GM18858 (cell line): Measurements from ENCODE around the gene CCDC201.
"Not testable (repeated sequence)": the region's sequence is repeated elsewhere in the genome, so short reads cannot be mapped to it uniquely, and the experiment has no call there.

Experiments used
- ATAC-seq: cut with Tn5 transposase; IDR thresholded peaks from one replicate; pipeline ENCODE4 v1.9.1; 2021; ENCODE audit not compliant: unreplicated experiment

CCDC201 gene

DNA sequence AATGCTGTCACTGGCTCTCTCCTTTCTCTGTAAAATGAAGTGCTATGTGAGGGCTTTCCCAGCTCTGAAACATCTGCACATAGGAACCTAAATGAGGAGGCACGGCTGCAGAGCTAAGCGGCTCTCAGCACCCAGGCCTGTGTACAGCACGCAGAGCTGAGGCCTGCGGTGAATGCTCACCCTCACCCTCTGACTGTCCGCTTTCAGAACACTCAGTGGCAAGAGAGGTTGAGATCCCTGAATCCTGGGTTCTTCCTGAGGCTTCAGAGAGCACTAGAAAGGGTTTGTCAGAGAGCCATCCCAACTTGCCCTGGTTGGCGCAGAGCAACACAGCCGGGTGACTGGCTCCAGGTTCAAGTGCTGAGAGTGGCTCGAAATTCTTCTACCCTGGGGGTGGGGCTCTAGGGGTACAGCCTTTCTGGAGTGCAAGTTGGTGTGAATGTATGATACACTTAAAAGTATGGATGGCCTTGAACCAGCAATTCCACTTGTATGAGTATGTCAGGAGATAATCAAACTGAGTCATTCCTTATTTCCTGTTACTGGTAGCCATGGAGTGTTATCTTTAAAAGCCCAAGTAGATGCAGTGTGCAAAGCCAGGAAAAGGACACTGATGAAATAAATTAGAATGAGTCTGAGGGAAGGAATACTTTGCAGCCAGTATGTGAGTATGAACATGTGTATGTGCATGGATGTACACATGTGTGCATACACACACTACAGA lies 1.7 kb upstream of the CCDC201 start:
- ATAC-seq = no peak

- no peak for ATAC-seq
These were observed 473 bp upstream of the CCDC201 start for GRCh38 chr7:45873355-45873754.

DNA sequence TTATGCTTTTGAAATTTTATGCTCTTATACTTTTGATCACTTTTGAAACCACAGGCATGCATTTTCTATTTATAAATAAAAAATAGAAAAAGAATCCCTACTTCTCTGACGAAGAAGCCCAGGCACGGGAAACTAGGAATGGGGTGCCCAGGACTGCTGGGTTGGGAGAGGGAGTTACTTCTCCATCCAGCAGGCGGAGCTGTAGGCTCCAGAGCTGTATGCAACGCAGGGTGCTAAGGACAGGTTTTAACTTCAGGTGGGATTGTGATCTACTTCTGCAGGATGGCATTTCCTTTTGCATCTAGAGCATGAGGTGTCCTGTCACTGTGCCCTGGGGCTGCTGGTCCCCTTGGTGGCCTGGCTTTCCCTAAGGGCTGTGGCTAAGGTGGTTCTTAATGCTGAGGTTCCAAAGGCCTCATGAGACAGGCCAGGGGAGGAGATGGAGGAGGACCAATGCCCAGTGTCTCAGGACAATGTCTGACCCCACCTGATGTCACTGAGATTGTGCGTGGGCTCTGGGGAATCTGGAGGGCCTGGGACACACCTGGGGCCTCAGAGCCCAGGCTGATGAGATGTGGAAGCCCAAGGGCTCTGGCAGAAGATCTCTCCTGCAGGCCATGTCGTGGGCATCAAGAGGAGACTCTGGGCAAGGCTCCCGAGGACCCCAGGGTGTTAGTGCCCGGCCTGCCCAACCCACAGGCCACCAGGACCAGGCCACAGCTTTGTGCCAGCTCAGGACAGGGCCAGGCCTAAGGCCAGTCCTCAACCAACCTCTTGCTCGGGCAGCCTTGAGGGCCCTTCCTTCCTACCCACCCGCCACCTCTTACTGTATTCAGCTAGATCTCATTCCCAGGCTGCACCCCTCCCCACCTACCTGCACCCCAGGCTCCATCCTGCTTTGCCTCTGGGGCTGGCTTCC lies 507 bp downstream of the CCDC201 start:
- ATAC-seq = no peak

DNA sequence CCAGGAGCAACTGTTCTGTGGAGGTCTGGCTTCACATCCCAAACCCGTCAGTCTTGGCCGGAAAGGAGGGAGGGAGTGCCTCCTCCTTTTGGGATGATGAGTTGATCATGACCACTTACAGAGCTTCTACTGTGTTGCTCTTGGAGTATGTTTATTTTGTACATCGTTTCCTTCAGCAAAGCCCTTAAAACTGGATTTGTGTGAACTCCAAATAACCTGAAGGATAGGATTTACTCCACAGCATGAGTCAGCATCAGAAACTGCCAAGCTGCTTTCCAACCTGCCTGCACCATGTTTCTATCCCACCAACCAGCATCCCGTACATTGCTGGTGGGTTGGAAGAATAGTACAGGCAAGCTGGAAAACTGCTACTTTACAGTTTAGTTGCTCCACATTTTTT lies 3.5 kb downstream of the CCDC201 start:
- ATAC-seq = no peak

- ATAC-seq = no peak
These were observed 5.4 kb downstream of the CCDC201 start for GRCh38 chr7:45867471-45867870.

DNA sequence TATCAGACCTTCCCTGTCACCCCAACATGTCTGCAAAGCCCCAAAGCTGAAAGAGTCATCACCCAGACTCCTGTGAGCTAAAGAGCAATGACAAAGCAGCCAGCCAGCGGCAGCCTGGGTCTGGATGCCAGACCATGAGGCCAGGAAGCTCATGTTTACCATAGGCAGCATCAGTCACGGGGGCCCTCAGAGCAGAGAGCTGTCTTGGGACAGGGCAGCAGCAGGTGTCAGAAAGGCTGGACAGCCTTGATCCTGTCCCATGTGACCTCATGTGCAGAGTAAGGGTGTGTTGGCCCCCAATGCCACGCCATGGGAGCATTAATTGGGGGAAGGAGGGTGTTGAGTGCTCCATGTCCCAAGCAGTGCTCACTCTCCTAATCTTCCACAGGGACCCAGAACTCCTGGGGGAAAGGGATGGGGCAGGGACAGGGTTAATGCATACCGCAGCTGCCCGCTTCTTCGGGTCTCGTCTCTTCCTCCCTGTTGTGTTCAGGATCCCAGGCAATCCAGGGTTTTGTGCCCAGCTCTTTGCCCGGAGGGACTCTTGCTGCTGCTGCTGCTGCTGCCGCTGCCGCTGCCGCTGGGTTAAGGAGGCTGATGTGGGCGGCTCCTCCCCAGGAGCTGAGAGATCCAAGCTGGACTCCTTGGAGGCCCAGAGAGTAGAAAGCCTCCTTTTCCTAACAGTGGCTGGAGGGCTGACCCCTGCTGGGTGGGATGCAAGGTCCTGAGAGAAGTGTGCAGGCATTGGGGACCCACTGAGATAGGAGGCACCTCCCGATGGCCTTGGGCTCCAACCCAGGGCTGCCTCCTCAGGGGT lies 7.1 kb downstream of the CCDC201 start:
- no peak for ATAC-seq

- no peak for ATAC-seq
These were observed 9.2 kb downstream of the CCDC201 start for GRCh38 chr7:45863715-45864114.

DNA sequence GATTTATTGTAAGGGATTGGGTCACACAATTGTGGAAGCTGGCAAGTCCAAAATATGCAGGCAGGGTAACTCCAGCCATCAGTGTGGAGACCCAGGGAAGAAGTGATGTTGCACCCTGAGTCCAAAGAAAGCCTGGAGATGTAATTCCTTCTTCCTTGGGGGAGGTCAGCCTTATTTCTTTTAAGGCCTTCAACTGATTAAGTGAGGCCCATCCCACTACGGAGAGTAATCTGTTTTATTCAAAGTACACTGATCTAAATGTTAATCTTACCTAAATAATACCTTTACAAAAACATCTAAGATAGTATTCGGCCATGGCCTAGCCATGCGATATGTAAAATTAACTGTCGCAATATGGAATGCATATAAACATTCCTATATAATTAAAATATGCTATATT lies 16.0 kb downstream of the CCDC201 start:
- not testable (repeated sequence) for ATAC-seq

- not testable (repeated sequence) for ATAC-seq
These were observed 17.2 kb downstream of the CCDC201 start for GRCh38 chr7:45855680-45856079.

GRCh38 chr7:45853491-45853890 lies 19.4 kb downstream of the CCDC201 start:
- ATAC-seq = not testable (repeated sequence)

- not testable (repeated sequence) for ATAC-seq
These were observed 19.9 kb downstream of the CCDC201 start for GRCh38 chr7:45852984-45853383.

GRCh38 chr7:45848734-45849133 lies 24.1 kb downstream of the CCDC201 start:
- not testable (repeated sequence) for ATAC-seq

DNA sequence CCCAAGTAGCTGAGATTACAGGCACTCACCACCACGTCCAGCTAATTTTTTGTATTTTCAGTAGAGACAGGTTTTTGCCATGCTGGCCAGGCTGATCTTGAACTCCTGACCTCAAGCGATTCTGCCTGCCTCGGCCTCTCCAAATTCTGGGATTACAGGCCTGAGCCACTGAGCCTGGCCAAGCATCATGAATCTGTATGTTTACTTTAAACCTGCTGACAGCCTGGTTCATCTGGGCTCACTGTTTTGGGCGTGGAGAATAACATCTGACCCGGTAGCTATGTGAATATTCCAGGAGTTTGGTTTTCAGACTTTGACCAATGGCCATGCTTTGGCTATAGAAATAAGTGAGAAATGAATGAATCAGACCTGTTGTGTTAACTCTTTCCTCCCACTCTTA lies 26.3 kb downstream of the CCDC201 start:
- not testable (repeated sequence) for ATAC-seq

DNA sequence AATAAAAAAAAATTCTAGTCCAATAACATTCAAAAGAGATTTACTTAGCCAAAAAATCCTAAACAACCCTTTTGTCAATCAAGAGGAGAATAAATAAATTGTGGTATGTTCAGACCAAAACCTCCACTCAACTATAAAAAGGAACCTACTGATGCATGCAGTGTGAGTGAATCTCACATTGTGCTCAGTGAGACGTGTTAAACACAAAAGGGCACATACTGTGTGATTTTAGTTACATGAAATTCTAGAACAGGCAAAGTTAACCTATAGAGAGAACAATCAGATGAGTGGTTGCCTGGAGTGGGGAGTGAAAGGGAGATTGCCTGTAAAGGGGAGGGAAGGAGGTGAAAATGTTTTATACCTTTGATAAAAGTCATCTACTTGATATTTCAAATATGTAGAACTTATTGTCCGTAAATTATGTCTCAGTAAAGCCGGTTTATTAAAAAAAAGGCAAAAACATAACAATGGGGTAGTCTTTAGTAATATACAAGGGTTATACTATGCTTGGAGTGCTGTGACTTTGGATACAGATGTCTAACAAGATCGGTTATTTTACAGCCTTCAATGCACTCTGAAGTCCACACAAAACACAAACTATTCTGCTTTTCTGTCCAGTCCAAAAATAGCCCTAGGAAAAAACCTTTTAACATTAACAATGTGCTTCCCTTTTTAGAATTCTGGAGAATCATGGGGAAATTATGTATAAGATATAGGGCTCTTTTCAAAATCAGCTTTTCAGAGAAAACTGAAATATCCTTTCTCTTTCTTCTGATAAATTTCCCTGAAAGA lies 30.8 kb downstream of the CCDC201 start:
- ATAC-seq = not testable (repeated sequence)

GRCh38 chr7:45838852-45839251 lies 34.0 kb downstream of the CCDC201 start:
- not testable (repeated sequence) for ATAC-seq

GRCh38 chr7:45832433-45833177 lies 40.3 kb downstream of the CCDC201 start:
- ATAC-seq = not testable (repeated sequence)

DNA sequence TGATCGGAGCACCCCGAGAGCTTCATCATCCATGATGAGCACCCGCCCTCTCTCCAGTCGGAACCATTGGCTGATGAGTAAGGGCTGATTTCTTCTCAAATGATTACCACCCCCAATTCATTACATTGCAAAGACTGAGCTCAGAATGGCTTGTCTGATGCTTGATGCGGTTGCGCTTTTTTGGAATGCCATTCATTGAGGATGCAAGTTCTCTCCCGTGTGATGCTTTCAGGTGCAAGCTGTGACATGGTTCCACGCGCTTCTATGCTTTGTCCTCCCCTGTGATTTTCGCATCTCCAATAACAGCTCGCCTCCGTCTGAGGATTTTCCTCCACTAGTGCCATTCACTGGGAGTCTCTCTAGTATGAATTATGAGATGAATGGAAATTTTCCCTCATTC lies 43.0 kb downstream of the CCDC201 start:
- ATAC-seq = not testable (repeated sequence)

- not testable (repeated sequence) for ATAC-seq
These were observed 45.2 kb downstream of the CCDC201 start for GRCh38 chr7:45827731-45828130.

- not testable (repeated sequence) for ATAC-seq
These were observed 46.3 kb downstream of the CCDC201 start for GRCh38 chr7:45826550-45826949.

DNA sequence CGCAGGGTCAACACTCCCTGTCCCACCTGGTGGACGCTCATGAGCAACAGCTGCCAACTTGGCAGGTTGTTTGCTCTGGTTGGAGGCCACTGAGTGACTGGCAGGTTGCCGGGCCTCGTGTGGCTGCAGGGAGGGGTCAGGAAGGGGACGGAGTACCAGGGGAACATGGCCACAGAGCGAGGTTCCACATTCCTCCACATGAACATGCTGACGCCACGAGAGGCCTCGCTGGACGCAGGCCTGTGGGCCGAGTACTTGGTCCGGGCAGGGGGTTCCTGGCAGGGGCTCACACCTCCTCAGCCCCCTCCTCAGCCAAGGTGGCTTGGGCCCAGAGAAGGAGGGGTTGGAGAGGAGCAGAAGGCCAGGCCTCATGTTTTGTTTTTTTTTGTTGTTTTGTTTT lies 54.1 kb downstream of the CCDC201 start:
- not testable (repeated sequence) for ATAC-seq
